Hepatocyte (in vitro differentiated cells): ENCODE data around the gene TSPAN12. TPM values are rescaled to one million over a fixed set of nuclear protein-coding genes. Genes with fewer than 3 reads are reported as not detected.

Source experiments
- DNase-seq: peaks from one replicate; pipeline ENCODE4 v3.0.0-alpha.2; 2016; ENCODE audit warnings: low spot score
- H2AFZ ChIP-seq: fragments of 200-600 bp; sonication (generic); 2 replicates; pipeline ENCODE4 v1.6.0; 2016; ENCODE audit warnings: antibody characterized with exemption, mild to moderate bottlenecking
- H3K27ac ChIP-seq: fragments of 200-600 bp; sonication (generic); 2 replicates; pipeline ENCODE4 v1.5.1; 2016; ENCODE audit warnings: mild to moderate bottlenecking
- H3K27me3 ChIP-seq: fragments of 200-600 bp; sonication (generic); 2 replicates; pipeline ENCODE4 v1.6.1; 2016
- H3K36me3 ChIP-seq: fragments of 200-600 bp; sonication (generic); replicated peaks from 2 replicates; pipeline ENCODE4 v1.5.1; 2016; ENCODE audit warnings: low read depth; ENCODE audit not compliant: insufficient read depth
- H3K4me1 ChIP-seq: fragments of 200-600 bp; sonication (generic); 2 replicates; pipeline ENCODE4 v1.5.1; 2016; ENCODE audit warnings: mild to moderate bottlenecking, moderate library complexity; ENCODE audit not compliant: insufficient read depth
- H3K4me2 ChIP-seq: fragments of 200-600 bp; sonication (generic); 2 replicates; pipeline ENCODE4 v1.6.0; 2016
- H3K4me3 ChIP-seq: fragments of 200-600 bp; sonication (generic); 2 replicates; pipeline ENCODE4 v1.5.1; 2016; ENCODE audit warnings: mild to moderate bottlenecking
- H3K79me2 ChIP-seq: fragments of 200-600 bp; sonication (generic); 2 replicates; pipeline ENCODE4 v1.6.0; 2017; ENCODE audit warnings: mild to moderate bottlenecking
- H3K9me2 ChIP-seq: fragments of 200-600 bp; sonication (generic); replicated peaks from 2 replicates; pipeline ENCODE4 v1.6.0; 2017; ENCODE audit warnings: mild to moderate bottlenecking; ENCODE audit not compliant: insufficient read depth
- H3K9me3 ChIP-seq: fragments of 200-600 bp; sonication (generic); 2 replicates; pipeline ENCODE4 v1.5.1; 2016; ENCODE audit warnings: low read depth, mild to moderate bottlenecking
- H4K20me1 ChIP-seq: fragments of 200-600 bp; sonication (generic); 2 replicates; pipeline ENCODE4 v1.6.0; 2016; ENCODE audit warnings: mild to moderate bottlenecking; ENCODE audit not compliant: insufficient read depth, poor library complexity, severe bottlenecking
- CTCF ChIP-seq: fragments of 200-600 bp; sonication (generic); IDR thresholded peaks from 2 replicates; pipeline ENCODE4 v1.5.1; 2016; ENCODE audit warnings: antibody characterized with exemption, mild to moderate bottlenecking; ENCODE audit not compliant: poor library complexity
- EZH2 ChIP-seq: fragments of 200-600 bp; sonication (generic); IDR thresholded peaks from 2 replicates; pipeline ENCODE4 v1.6.1; 2016; ENCODE audit warnings: antibody characterized with exemption, mild to moderate bottlenecking, borderline replicate concordance
- EZH2phosphoT487 ChIP-seq: fragments of 200-600 bp; sonication (generic); IDR thresholded peaks from one replicate; pipeline ENCODE4 v1.6.1; 2018; ENCODE audit warnings: antibody characterized with exemption, mild to moderate bottlenecking, low read depth, moderate library complexity; ENCODE audit not compliant: unreplicated experiment, severe bottlenecking
- WGBS: methylation state at CpG from one replicate; pipeline ENCODE4 v1.1.6; 2016; ENCODE audit warnings: low lambda C conversion rate; ENCODE audit errors: missing lambda C conversion rate; 5-methylcytosine and 5-hydroxymethylcytosine counted together
- polyA plus RNA-seq: library from polyadenylated mRNA; unstranded; fragments of >200 nt; fragmentation: Nextera tagmentation; extraction: Ambion mirVana; gene quantifications from 2 replicates; pipeline ENCODE4 v1.2.1, GENCODE V29; 2016
- total RNA-seq: library from RNA; depleted of rRNA; stranded (reverse); fragments of >200 nt; gene quantifications from 2 replicates; pipeline ENCODE4 v1.2.3, GENCODE V29; 2014

Gene TSPAN12
- total and polyA plus RNA-seq, 2 experiments from 2014 or later, result 16.8 to 26.0 TPM

DNA sequence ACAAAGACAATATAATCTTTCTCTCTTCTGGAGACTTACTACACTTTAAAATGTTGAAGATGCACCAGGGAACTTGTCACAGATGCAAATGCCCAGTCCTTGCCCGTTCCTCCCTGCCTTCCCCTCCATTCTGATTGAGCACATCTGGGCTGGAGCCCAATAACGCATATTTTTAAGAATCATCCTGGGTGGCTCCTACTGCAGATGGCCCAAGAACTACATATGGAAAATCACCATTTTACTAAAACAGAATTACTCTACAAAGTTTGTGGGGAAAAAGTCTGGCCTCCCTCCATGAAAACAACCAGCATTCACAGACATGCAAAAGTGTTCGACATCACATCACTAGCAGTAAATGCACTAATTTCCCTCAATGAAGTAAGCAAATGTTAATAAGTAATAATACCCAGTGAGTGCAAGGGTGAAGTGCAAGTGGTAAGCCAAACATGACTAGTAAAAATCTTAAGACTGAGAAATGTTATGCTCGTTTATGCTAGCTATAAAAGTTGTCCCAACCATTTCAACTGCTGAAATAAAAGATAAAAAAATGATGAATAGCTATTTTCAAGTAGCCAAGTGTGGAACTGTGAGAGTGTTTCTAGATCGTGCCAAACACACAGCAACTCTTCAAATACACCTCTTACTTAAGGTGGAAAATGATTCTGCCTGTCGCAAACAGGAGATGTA lies 43.5 kb downstream of the TSPAN12 start:
- 87% methylated on average over 6 of the region's 6 CpGs for WGBS

GRCh38 chr7:120813546-120814252 lies 44.2 kb downstream of the TSPAN12 start:
- H3K36me3 ChIP-seq, result no peaks in the 10 kb centered on the region
- H3K27ac ChIP-seq, result no peak overlapping the region
- no peak overlapping the region for H3K4me3 ChIP-seq
- H4K20me1 ChIP-seq, result no peaks in the 10 kb centered on the region
- WGBS, result 82% methylated on average over 4 of the region's 4 CpGs
- H3K27me3 ChIP-seq, result no peaks in the 10 kb centered on the region
- H3K4me1 ChIP-seq, result no peaks in the 10 kb centered on the region
- no peaks in the 10 kb centered on the region for H3K79me2 ChIP-seq
- no peak overlapping the region for H2AFZ ChIP-seq
- TF ChIP-seq EZH2 (no peak), EZH2phosphoT487 (no peak), CTCF (no peak)
- H3K9me2 ChIP-seq, result no peaks in the 10 kb centered on the region
- no peak for DNase-seq
- no peaks in the 10 kb centered on the region for H3K9me3 ChIP-seq
- no peak overlapping the region for H3K4me2 ChIP-seq

More for the DNA sequence above, 43.5 kb downstream of the TSPAN12 start:
- H3K4me3 ChIP-seq, result no peak overlapping the region
- H2AFZ ChIP-seq, result no peak overlapping the region
- no peak overlapping the region for H3K4me2 ChIP-seq
- H3K27ac ChIP-seq, result no peak overlapping the region
- no peak for TF ChIP-seq EZH2
- no peak for TF ChIP-seq CTCF
- no peak for TF ChIP-seq EZH2phosphoT487
- H4K20me1 ChIP-seq, result no peaks in the 10 kb centered on the region
- no peaks in the 10 kb centered on the region for H3K79me2 ChIP-seq
- H3K27me3 ChIP-seq, result no peaks in the 10 kb centered on the region
- H3K9me2 ChIP-seq, result no peaks in the 10 kb centered on the region
- no peaks in the 10 kb centered on the region for H3K4me1 ChIP-seq
- no peaks in the 10 kb centered on the region for H3K9me3 ChIP-seq
- DNase-seq, result no peak
- H3K36me3 ChIP-seq, result no peaks in the 10 kb centered on the region

DNA sequence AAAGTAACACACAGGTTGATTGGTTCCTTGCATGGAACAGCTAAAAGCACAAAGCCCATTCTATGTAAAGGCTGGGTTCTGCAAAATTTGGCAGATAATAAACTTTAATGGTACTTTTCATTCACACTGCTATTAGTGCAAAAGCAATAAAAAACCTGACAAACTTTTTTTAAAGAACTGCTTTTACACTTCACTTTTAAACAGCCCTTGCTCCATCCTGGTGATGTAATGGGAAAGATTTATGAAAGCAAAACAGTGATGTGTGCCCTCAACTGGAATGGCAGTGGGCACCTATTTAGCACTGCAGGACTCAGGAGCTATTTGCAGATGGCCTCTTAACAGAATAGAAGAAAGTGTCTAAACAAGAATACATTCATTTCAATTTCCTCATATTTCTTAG lies 44.9 kb downstream of the TSPAN12 start:
- Histone ChIP-seq H3K4me2 (no peak overlapping the region), H4K20me1 (no peaks in the 10 kb centered on the region), H3K4me1 (no peaks in the 10 kb centered on the region), H3K27ac (no peak overlapping the region), H2AFZ (no peak overlapping the region), H3K9me3 (no peaks in the 10 kb centered on the region), H3K36me3 (no peaks in the 10 kb centered on the region), H3K9me2 (no peaks in the 10 kb centered on the region), H3K79me2 (no peaks in the 10 kb centered on the region), H3K4me3 (no peak overlapping the region), H3K27me3 (no peaks in the 10 kb centered on the region)
- DNase-seq, result no peak
- no peak for TF ChIP-seq EZH2
- no peak for TF ChIP-seq EZH2phosphoT487
- no peak for TF ChIP-seq CTCF
